Inferior parietal cortex (tissue), 1 donor: ENCODE measurements around the gene PLCB3.

Experiments used
- DNase-seq: peaks from one replicate; pipeline ENCODE4 v3.0.0-alpha.2; 2016; ENCODE audit errors: extremely low spot score

PLCB3 gene

GRCh38 chr11:64285885-64286800 is 34.8 kb downstream of the PLCB3 start:
- no peak for DNase-seq

- no peak for DNase-seq
Observed at GRCh38 chr11:64286801-64287159, 35.5 kb downstream of the PLCB3 start.

GRCh38 chr11:64287676-64288352 is 36.5 kb downstream of the PLCB3 start:
- no peak for DNase-seq

- no peak for DNase-seq
Observed at GRCh38 chr11:64288353-64288750, 37.0 kb downstream of the PLCB3 start.

GRCh38 chr11:64289002-64289564 is 37.8 kb downstream of the PLCB3 start:
- DNase-seq, result no peak

- no peak for DNase-seq
Observed at GRCh38 chr11:64290352-64291261, 39.3 kb downstream of the PLCB3 start.

- DNase-seq, result no peak
Observed at GRCh38 chr11:64291262-64291751, 40.0 kb downstream of the PLCB3 start, which contains the start of gene KCNK4. KCNK4 (plus strand) TSS chr11:64291302; CDS start chr11:64293019, 1,717 bp downstream.

- no peak for DNase-seq
Observed at GRCh38 chr11:64291752-64292459, 40.6 kb downstream of the PLCB3 start.

- DNase-seq, result no peak
Observed at GRCh38 chr11:64292460-64293254, 41.3 kb downstream of the PLCB3 start.

- DNase-seq, result no peak
Observed at GRCh38 chr11:64294774-64295173, 43.4 kb downstream of the PLCB3 start.

GRCh38 chr11:64295760-64296159 is 44.4 kb downstream of the PLCB3 start:
- DNase-seq, result no peak

- no peak for DNase-seq
Observed at GRCh38 chr11:64296236-64296635, 44.9 kb downstream of the PLCB3 start.

GRCh38 chr11:64296830-64297698 is 45.7 kb downstream of the PLCB3 start:
- no peak for DNase-seq

- DNase-seq, result no peak
Observed at GRCh38 chr11:64297699-64298358, 46.5 kb downstream of the PLCB3 start.

GRCh38 chr11:64298966-64299846 is 47.9 kb downstream of the PLCB3 start:
- DNase-seq, result no peak

- DNase-seq, result no peak
Observed at GRCh38 chr11:64299847-64300648, 48.7 kb downstream of the PLCB3 start, which contains the start of gene CATSPERZ. CATSPERZ (plus strand) TSS chr11:64300358; CDS start chr11:64300411, 53 bp downstream.
